GM21825 (cell line): ENCODE measurements around the gene MYCBP2.
"Not testable (repeated sequence)": the region's sequence is repeated elsewhere in the genome, so short reads cannot be mapped to it uniquely, and the experiment has no call there.

ENCODE experiments used
- ATAC-seq: cut with Tn5 transposase; IDR thresholded peaks from one replicate; pipeline ENCODE4 v1.9.1; 2021; ENCODE audit warnings: mild to moderate bottlenecking, moderate library complexity; ENCODE audit not compliant: unreplicated experiment

Gene MYCBP2

GRCh38 chr13:77040076-77040475 lies 286.8 kb downstream of the MYCBP2 start:
- no peak for ATAC-seq

GRCh38 chr13:77038907-77039480 lies 287.9 kb downstream of the MYCBP2 start:
- no peak for ATAC-seq

- no peak for ATAC-seq
These were observed 290.6 kb downstream of the MYCBP2 start for GRCh38 chr13:77036279-77036678.

GRCh38 chr13:77034881-77035280 lies 292.0 kb downstream of the MYCBP2 start:
- ATAC-seq, result no peak

GRCh38 chr13:77033717-77034302 lies 293.1 kb downstream of the MYCBP2 start:
- ATAC-seq, result no peak

GRCh38 chr13:77031656-77032243 lies 295.1 kb downstream of the MYCBP2 start:
- ATAC-seq, result no peak

GRCh38 chr13:77029436-77029835 lies 297.5 kb downstream of the MYCBP2 start:
- no peak for ATAC-seq

- no peak for ATAC-seq
These were observed 298.7 kb downstream of the MYCBP2 start for GRCh38 chr13:77028202-77028601.

- ATAC-seq, result peak; percentile 66
These were observed 299.9 kb downstream of the MYCBP2 start, which contains the start of gene FBXL3 for GRCh38 chr13:77026861-77027621. Gene FBXL3 (minus strand): TSS chr13:77027159. CDS start chr13:77021860, 5,299 bp downstream.

- peak; percentile 54 for ATAC-seq
These were observed 300.5 kb downstream of the MYCBP2 start for GRCh38 chr13:77026255-77026860.

- ATAC-seq, result no peak
These were observed 304.6 kb downstream of the MYCBP2 start for GRCh38 chr13:77022341-77022740.

- ATAC-seq, result no peak
These were observed 307.1 kb downstream of the MYCBP2 start for GRCh38 chr13:77019756-77020155.

GRCh38 chr13:77016888-77017623 lies 309.8 kb downstream of the MYCBP2 start:
- no peak for ATAC-seq

GRCh38 chr13:77016251-77016812 lies 310.6 kb downstream of the MYCBP2 start:
- no peak for ATAC-seq

GRCh38 chr13:77014906-77015685 lies 311.8 kb downstream of the MYCBP2 start:
- no peak for ATAC-seq

- ATAC-seq, result no peak
These were observed 312.9 kb downstream of the MYCBP2 start for GRCh38 chr13:77013853-77014542.

- ATAC-seq, result not testable (repeated sequence)
These were observed 317.2 kb downstream of the MYCBP2 start for GRCh38 chr13:77009719-77010118.

GRCh38 chr13:77009011-77009410 lies 317.9 kb downstream of the MYCBP2 start:
- no peak for ATAC-seq

GRCh38 chr13:77008337-77008736 lies 318.6 kb downstream of the MYCBP2 start:
- ATAC-seq, result not testable (repeated sequence)
